ENCODE data around the gene NCAM2.

NCAM2 gene

DNA sequence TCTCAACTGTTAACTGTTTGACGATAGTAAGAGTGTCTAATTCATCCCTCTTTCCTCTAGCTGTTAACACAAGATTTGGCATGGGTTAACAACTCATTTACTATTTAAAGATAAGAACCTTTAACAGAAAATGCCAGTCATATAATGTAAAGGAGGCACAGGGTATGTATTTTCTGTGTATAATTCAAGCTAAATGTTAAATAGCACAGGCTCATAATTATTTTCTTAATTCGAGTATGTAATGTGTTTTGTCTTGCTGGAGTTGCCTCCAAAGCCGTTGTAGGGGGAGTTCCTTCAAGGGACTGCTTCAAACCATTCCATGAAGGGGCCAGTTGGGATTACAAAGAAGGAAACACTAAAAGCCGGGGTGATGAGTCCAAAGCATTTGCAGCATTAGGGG lies 111.5 kb downstream of the NCAM2 start:
- H3K4me3 ChIP-seq (replicated peaks; ENCODE audit: low read depth, low read length), result no peak overlapping the region
- TF ChIP-seq, protein P1, sequence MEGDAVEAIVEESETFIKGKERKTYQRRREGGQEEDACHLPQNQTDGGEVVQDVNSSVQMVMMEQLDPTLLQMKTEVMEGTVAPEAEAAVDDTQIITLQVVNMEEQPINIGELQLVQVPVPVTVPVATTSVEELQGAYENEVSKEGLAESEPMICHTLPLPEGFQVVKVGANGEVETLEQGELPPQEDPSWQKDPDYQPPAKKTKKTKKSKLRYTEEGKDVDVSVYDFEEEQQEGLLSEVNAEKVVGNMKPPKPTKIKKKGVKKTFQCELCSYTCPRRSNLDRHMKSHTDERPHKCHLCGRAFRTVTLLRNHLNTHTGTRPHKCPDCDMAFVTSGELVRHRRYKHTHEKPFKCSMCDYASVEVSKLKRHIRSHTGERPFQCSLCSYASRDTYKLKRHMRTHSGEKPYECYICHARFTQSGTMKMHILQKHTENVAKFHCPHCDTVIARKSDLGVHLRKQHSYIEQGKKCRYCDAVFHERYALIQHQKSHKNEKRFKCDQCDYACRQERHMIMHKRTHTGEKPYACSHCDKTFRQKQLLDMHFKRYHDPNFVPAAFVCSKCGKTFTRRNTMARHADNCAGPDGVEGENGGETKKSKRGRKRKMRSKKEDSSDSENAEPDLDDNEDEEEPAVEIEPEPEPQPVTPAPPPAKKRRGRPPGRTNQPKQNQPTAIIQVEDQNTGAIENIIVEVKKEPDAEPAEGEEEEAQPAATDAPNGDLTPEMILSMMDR (IDR thresholded peaks at IDR 0.05; ENCODE audit: low read depth, low read length, missing control alignments), result no peak
- DNase-seq (ENCODE audit: extremely low read depth, low read depth), result no peak

DNA sequence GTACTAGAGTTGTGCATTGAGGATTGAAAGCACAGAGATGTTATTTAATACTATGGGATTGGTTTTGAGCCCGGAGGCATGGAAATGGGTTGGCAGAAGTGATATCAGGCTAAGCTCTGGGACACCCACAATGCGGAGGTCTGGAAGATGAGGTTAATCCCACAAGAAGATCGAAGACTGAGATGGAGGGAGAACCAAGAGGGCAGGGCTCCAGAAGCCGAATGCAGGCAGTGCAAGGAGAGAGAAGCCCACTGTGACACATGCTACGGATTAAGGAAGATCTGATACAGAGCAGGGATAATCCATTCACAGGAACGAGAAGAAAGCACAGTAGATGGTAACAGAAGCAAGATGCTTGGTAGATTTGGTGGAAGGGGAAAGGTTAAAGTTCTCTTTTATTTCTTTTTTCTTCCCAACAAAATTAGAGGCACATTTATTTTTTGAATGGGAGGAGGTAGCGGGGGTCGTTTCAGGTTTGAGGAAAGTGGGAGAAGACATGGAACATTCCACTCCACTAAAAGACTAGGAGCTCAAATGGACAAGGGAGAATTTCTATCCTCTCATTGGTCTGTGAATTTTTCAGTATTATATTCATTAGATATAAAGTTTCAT lies 113.2 kb downstream of the NCAM2 start:
- TF ChIP-seq, protein P1 (IDR thresholded peaks at IDR 0.05; ENCODE audit: low read depth, low read length, missing control alignments), result no peak
- no peak overlapping the region for H3K4me3 ChIP-seq (replicated peaks; ENCODE audit: low read depth, low read length)
- DNase-seq (ENCODE audit: extremely low read depth, low read depth), result no peak

DNA sequence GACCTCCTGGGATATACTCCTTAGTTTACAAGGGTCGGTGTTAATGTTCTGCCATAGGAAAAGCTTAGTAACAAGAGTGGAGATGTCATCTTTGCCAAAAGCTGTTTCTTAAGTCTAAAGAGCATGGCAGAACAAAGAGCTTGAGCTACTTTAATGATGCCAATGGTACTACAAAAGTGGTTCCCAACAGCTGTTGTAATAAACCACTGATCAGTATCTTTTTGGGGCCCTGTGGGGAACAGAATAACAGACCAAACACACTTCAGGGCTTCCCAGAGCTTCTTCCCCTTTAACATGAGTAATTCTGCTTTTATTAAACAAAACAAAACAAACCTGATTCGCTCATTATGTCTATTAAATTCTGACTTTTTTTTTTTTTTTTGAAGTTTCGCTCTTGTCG lies 116.3 kb downstream of the NCAM2 start:
- no peak for DNase-seq (ENCODE audit: extremely low read depth, low read depth)
- TF ChIP-seq, protein P1 (IDR thresholded peaks at IDR 0.05; ENCODE audit: low read depth, low read length, missing control alignments), result no peak
- no peak overlapping the region for H3K4me3 ChIP-seq (replicated peaks; ENCODE audit: low read depth, low read length)

DNA sequence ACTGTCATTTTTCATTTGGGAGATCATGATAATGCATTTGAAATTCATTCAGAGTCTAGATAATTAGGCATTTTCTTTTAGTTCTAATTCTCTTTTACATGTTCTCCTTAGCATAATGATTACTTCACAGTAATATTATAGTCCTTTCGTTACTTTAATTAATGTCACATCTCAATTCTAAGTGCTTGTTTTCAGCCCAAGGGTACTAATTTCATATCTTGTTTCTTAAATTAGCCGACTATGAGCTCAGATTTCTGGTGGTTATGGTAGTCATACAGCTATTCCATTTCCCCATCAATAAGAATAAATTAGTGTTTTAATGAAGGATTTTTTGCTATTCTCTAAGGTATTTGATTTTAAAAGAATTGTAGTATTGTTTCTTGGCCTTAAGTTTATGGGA lies 120.9 kb downstream of the NCAM2 start:
- no peak overlapping the region for H3K4me3 ChIP-seq (replicated peaks; ENCODE audit: low read depth, low read length)
- no peak for DNase-seq (ENCODE audit: extremely low read depth, low read depth)
- TF ChIP-seq, protein P1 (IDR thresholded peaks at IDR 0.05; ENCODE audit: low read depth, low read length, missing control alignments), result no peak

DNA sequence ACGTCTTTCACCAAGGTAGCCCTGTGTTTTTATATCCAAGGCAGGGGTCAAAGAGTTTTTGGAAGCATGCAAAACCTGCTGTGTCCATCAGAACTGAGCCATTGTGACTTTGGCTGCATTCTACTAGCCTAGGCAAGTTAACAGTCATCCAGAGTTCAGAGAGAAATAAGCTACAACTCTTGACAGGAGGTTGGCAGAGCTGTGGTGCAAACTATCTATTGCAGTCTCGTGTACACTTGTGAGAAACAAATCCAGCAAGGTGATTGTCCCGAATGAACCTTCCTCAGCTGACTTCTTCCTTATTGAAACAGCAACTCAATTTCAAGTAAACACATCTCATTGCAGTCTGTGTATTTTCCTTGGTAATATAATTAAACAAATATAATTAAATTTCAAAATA lies 124.5 kb downstream of the NCAM2 start:
- DNase-seq (ENCODE audit: extremely low read depth, low read depth), result no peak
- TF ChIP-seq, protein P1 (IDR thresholded peaks at IDR 0.05; ENCODE audit: low read depth, low read length, missing control alignments), result no peak
- no peak overlapping the region for H3K4me3 ChIP-seq (replicated peaks; ENCODE audit: low read depth, low read length)

DNA sequence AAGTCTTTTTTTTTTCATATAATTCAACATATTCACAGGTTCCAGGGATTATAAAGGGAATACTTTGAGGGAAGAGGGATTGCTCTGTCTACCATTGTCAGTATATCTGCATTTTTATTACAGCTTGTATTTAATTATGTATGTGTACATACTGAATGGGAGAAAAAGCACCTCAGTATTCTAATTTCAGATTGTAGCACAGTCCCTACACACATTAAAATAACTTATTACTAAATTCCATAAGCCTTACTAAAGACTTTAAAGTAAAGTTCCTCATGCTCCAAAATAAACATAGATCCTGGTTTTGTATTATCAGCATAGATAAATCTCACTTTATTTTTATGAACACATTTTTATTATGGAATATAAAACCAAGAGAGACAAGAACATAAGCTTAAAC lies 134.2 kb downstream of the NCAM2 start:
- H3K4me3 ChIP-seq (replicated peaks; ENCODE audit: low read depth, low read length), result no peak overlapping the region
- DNase-seq (ENCODE audit: extremely low read depth, low read depth), result no peak
- TF ChIP-seq, protein P1 (IDR thresholded peaks at IDR 0.05; ENCODE audit: low read depth, low read length, missing control alignments), result no peak

DNA sequence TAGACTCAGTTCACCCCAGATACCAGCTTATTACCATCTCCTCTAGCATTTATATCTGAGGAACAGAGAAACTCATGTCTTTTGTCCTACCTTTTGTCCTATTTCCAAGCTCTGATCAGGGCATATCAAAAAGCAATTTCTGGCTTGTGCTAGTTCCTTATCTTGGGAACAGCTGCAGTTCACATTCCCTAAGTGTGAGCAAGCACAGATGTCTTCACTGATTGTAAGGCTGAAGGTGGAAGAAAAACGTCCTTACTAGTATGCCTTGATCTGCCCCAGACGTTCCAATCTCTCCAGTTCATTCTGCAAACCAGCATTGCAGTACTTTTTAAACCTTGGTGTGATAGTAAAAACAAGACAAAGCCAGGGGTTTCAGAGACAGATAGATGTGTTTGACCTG lies 139.8 kb downstream of the NCAM2 start:
- TF ChIP-seq, protein P1 (IDR thresholded peaks at IDR 0.05; ENCODE audit: low read depth, low read length, missing control alignments), result no peak
- no peak overlapping the region for H3K4me3 ChIP-seq (replicated peaks; ENCODE audit: low read depth, low read length)
- DNase-seq (ENCODE audit: extremely low read depth, low read depth), result no peak
